CD8-positive, alpha-beta memory T cell (primary cell): Measurements from ENCODE around the gene NUP188. TPM values are rescaled to one million over a fixed set of nuclear protein-coding genes. Genes with fewer than 3 reads are reported as not detected.
"Not testable (repeated sequence)": the region's sequence is repeated elsewhere in the genome, so short reads cannot be mapped to it uniquely, and the experiment has no call there.

Experiments
- CTCF ChIA-PET: fragments of 350-600 bp; sonication (Branson Sonifier 250); formaldehyde crosslinking; loops from one replicate; lab custom pipeline; 2021; ENCODE audit warnings: antibody characterized with exemption; lab: Charles Lee
- POLR2A ChIA-PET: fragments of 350-600 bp; sonication (Branson Sonifier 250); formaldehyde crosslinking; loops from one replicate; lab custom pipeline; 2021; ENCODE audit warnings: antibody characterized with exemption; lab: Charles Lee
- DNase-seq, 5 donors: peaks; one replicate each; pipeline versions ENCODE4 v3.0.0 to v3.0.0-alpha.2; 2020 to 2022; ENCODE audit warnings: mixed read lengths in 1 of 5
- H3K27ac ChIP-seq: one replicate; pipeline ENCODE4 v1.7.0; 2013; ENCODE audit warnings: low read depth, mild to moderate bottlenecking, low read length, moderate library complexity
- H3K27me3 ChIP-seq: 2 replicates; pipeline ENCODE4 v1.7.0; 2013; ENCODE audit warnings: low read length, mild to moderate bottlenecking; ENCODE audit not compliant: insufficient read depth, poor library complexity, severe bottlenecking
- H3K36me3 ChIP-seq: 2 replicates; pipeline ENCODE4 v1.7.0; 2013; ENCODE audit warnings: mild to moderate bottlenecking, low read length, moderate library complexity; ENCODE audit not compliant: insufficient read depth
- H3K4me1 ChIP-seq: 2 replicates; pipeline ENCODE4 v1.7.0; 2013; ENCODE audit warnings: mild to moderate bottlenecking, low read length, moderate library complexity; ENCODE audit not compliant: insufficient read depth
- H3K4me3 ChIP-seq: 2 replicates; pipeline ENCODE4 v1.7.0; 2013; ENCODE audit warnings: mild to moderate bottlenecking, low read length
- H3K9me3 ChIP-seq: 2 replicates; pipeline ENCODE4 v1.7.0; 2013; ENCODE audit warnings: mild to moderate bottlenecking, low read length
- H3K27ac Mint-ChIP-seq, 8 donors: one replicate each; pipeline ENCODE4 v1.8.0; 2020 to 2021; ENCODE audit warnings: mixed read lengths in 8 of 8, mild to moderate bottlenecking in 6 of 8, inconsistent platforms in 3 of 8, moderate library complexity in 3 of 8
- H3K27me3 Mint-ChIP-seq, 2 donors: one replicate each; pipeline ENCODE4 v1.8.0; 2020 to 2021; ENCODE audit warnings: mixed read lengths in 2 of 2, mild to moderate bottlenecking in 1 of 2, moderate library complexity in 1 of 2
- H3K36me3 Mint-ChIP-seq, 3 donors: one replicate each; pipeline ENCODE4 v1.8.0; 2020 to 2021; ENCODE audit warnings: mixed read lengths in 3 of 3, inconsistent platforms in 1 of 3, mild to moderate bottlenecking in 1 of 3
- H3K4me1 Mint-ChIP-seq, 3 donors: one replicate each; pipeline ENCODE4 v1.8.0; 2020 to 2021; ENCODE audit warnings: mixed read lengths in 3 of 3, inconsistent platforms in 1 of 3, mild to moderate bottlenecking in 1 of 3
- H3K4me3 Mint-ChIP-seq, 7 donors: one replicate each; pipeline ENCODE4 v1.8.0; 2020 to 2021; ENCODE audit warnings: mixed read lengths in 7 of 7, mild to moderate bottlenecking in 6 of 7, moderate library complexity in 4 of 7, inconsistent platforms in 2 of 7
- H3K9me3 Mint-ChIP-seq, 5 donors: one replicate each; pipeline ENCODE4 v1.8.0; 2020 to 2022; ENCODE audit warnings: mixed read lengths in 5 of 5, mild to moderate bottlenecking in 3 of 5, moderate library complexity in 2 of 5, inconsistent platforms in 1 of 5
- polyA plus RNA-seq: library from polyadenylated mRNA; unstranded; fragments of 300-500 nt; fragmentation: Illumina TruSeq; gene quantifications from one replicate; pipeline ENCODE4 v1.2.3, GENCODE V29; 2021
- total RNA-seq, 2 experiments: library from RNA; stranded (reverse); gene quantifications; one replicate each; pipeline ENCODE4 v1.2.3, GENCODE V29; 2021

The NUP188 gene
- total and polyA plus RNA-seq, 3 experiments from 2014 or later: 41.3 to 150 (median 144) TPM

- H3K27ac Mint-ChIP-seq: no peak overlapping the region
- DNase-seq: peak in 1 of 5 donors; percentile 32
- Histone ChIP-seq H3K9me3 (no peaks in the 10 kb centered on the region), H3K27ac (no peak overlapping the region), H3K4me1 (peaks cover 4% of the 10 kb centered on the region), H3K4me3 (no peak overlapping the region), H3K27me3 (no peaks in the 10 kb centered on the region), H3K36me3 (no peaks in the 10 kb centered on the region)
- H3K36me3 Mint-ChIP-seq: peaks cover 0 to 7% (median 0%) of the 10 kb centered on the region in 3 donors
- POLR2A ChIA-PET: no interaction called here
- H3K4me3 Mint-ChIP-seq: no peak overlapping the region
- no peaks in the 10 kb centered on the region for H3K27me3 Mint-ChIP-seq
- no peaks in the 10 kb centered on the region for H3K9me3 Mint-ChIP-seq
- H3K4me1 Mint-ChIP-seq: peaks cover 8% of the 10 kb centered on the region in 3 donors
- CTCF ChIA-PET: no interaction called here
Observed at GRCh38 chr9:128940946-128941755, 6.3 kb upstream of the NUP188 start.

GRCh38 chr9:128943832-128944620 is 3.5 kb upstream of the NUP188 start:
- H3K9me3 Mint-ChIP-seq: no peaks in the 10 kb centered on the region
- no peaks in the 10 kb centered on the region for H3K27me3 ChIP-seq
- peak in 1 of 5 donors; percentile 18 for DNase-seq
- H3K4me3 ChIP-seq: no peak overlapping the region
- H3K27ac ChIP-seq: no peak overlapping the region
- H3K4me1 Mint-ChIP-seq: peaks cover 21 to 35% (median 33%) of the 10 kb centered on the region in 3 donors
- ChIA-PET CTCF (interaction anchor here (1.4 kb wide), 1 partner anchor 16 kb away, joined by 3 read pairs; no protein-coding TSS in a partner anchor), POLR2A (no interaction called here)
- no peaks in the 10 kb centered on the region for H3K36me3 ChIP-seq
- H3K27ac Mint-ChIP-seq: peak overlapping the region in 4 of 8 donors; percentile 25 to 72 (median 46)
- peaks cover 20% of the 10 kb centered on the region for H3K4me1 ChIP-seq
- H3K27me3 Mint-ChIP-seq: no peaks in the 10 kb centered on the region
- peaks cover 0 to 23% (median 0%) of the 10 kb centered on the region in 3 donors for H3K36me3 Mint-ChIP-seq
- H3K4me3 Mint-ChIP-seq: peak overlapping the region in 1 of 7 donors; percentile 24
- no peaks in the 10 kb centered on the region for H3K9me3 ChIP-seq

GRCh38 chr9:128944966-128945365 is 2.5 kb upstream of the NUP188 start:
- H3K27me3 Mint-ChIP-seq, CTCF ChIA-PET: not testable (repeated sequence)

DNA sequence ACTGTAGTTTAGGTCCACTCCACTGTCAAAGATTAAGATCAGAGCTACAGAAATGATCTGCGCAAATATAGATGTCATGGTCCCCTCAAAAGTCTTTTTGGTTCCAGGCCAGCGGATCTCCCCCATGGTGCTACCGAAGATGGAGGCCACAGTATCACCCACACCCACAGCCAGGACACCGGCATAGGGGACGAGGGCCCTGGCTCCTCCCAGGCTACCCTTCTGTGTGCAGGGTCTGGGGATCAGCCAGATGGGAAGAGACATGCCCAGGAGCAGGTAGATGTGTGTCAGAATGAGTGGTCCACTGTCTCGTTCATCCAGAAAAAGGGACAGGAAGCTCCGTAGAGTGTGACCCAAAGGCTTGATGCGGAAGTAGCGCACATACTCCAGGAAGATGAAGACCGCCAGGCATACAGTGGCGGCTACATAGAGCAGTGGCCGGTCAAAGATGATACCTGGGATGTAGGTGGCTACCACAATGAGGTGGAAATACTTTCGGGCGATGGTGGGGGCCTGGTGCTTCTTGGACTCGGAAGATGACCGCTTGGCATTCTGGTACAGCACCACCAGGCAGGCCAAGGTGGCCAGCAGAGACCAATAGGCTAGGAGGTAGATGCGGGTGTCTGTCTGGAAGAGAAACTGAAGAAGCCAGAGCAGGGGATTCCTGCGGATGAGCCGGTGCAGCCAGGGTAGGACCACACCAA is 1.5 kb upstream of the NUP188 start:
- DNase-seq: peak in 1 of 5 donors; percentile 41
- Histone ChIP-seq H3K27ac (no peak overlapping the region), H3K9me3 (no peaks in the 10 kb centered on the region), H3K4me1 (peaks cover 20% of the 10 kb centered on the region), H3K36me3 (no peaks in the 10 kb centered on the region), H3K27me3 (no peaks in the 10 kb centered on the region), H3K4me3 (peak overlapping the region; percentile 93)
- Mint-ChIP-seq H3K27me3 (no peaks in the 10 kb centered on the region), H3K4me1 (peaks cover 21 to 39% (median 39%) of the 10 kb centered on the region in 3 donors), H3K9me3 (no peaks in the 10 kb centered on the region), H3K4me3 (peak overlapping the region; percentile 87 to 99 (median 98)), H3K36me3 (peaks cover 0 to 27% (median 0%) of the 10 kb centered on the region in 3 donors), H3K27ac (peak overlapping the region in 6 of 8 donors; percentile 95 to 98 (median 98))
- ChIA-PET POLR2A (no interaction called here), CTCF (no interaction called here)

More at GRCh38 chr9:128944966-128945365, 2.5 kb upstream of the NUP188 start:
- POLR2A ChIA-PET, H3K9me3 ChIP-seq, H3K9me3 Mint-ChIP-seq, H3K4me3 ChIP-seq, H3K27ac ChIP-seq, H3K27me3 ChIP-seq, H3K36me3 ChIP-seq: not testable (repeated sequence)
- peaks cover 20% of the 10 kb centered on the region for H3K4me1 ChIP-seq
- H3K27ac Mint-ChIP-seq: peak overlapping the region in 3 of 8 donors; percentile 25 to 66 (median 50)
- peak overlapping the region in 1 of 7 donors; percentile 24 for H3K4me3 Mint-ChIP-seq
- peaks cover 21 to 36% (median 34%) of the 10 kb centered on the region in 3 donors for H3K4me1 Mint-ChIP-seq
- peaks cover 0 to 23% (median 0%) of the 10 kb centered on the region in 3 donors for H3K36me3 Mint-ChIP-seq
- DNase-seq: peak in 1 of 5 donors; percentile 7

DNA sequence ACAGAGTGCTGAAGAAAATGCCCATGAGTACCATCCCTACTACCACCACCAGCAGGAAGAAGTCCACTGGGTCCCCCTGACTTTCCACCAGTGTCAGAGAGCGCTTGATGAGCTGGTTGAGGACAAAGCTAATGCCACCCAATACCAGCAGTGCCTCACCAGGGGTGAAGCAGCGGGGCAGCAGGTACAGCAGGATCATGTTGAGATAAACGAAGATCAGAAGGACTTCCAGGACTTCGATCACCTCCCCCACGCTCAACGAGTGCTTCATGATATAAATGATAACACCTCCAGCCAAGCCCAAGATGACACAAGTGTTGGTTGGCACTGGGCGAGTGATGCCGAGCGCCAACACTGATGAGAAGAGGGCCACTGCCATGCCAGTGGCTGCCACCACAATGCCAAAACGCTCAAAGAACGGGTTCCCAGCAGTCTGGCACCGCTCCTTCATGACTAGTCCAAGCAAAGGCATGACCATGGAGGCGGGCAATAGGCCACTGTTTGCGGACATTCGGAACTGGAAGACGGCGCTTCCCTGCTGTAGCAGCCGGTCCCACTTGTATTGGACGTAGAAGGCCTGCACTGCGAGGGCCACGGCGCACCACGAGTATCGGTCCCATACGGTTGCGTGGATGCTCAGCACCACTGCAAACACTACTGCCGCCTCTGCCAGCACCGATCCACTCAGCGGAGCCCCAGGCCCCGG is 775 bp upstream of the NUP188 start:
- Histone ChIP-seq H3K36me3 (no peaks in the 10 kb centered on the region), H3K9me3 (no peaks in the 10 kb centered on the region), H3K4me1 (peaks cover 20% of the 10 kb centered on the region), H3K4me3 (peak overlapping the region; percentile 93), H3K27me3 (no peaks in the 10 kb centered on the region), H3K27ac (peak overlapping the region; percentile 86)
- no peaks in the 10 kb centered on the region for H3K9me3 Mint-ChIP-seq
- ChIA-PET POLR2A (no interaction called here), CTCF (no interaction called here)
- peaks cover 0 to 31% (median 2%) of the 10 kb centered on the region in 3 donors for H3K36me3 Mint-ChIP-seq
- peak in 1 of 5 donors; percentile 36 for DNase-seq
- H3K27ac Mint-ChIP-seq: peak overlapping the region; percentile 95 to 99 (median 98)
- H3K27me3 Mint-ChIP-seq: no peaks in the 10 kb centered on the region
- H3K4me3 Mint-ChIP-seq: peak overlapping the region; percentile 88 to 99 (median 98)
- peaks cover 21 to 43% (median 42%) of the 10 kb centered on the region in 3 donors for H3K4me1 Mint-ChIP-seq

DNA sequence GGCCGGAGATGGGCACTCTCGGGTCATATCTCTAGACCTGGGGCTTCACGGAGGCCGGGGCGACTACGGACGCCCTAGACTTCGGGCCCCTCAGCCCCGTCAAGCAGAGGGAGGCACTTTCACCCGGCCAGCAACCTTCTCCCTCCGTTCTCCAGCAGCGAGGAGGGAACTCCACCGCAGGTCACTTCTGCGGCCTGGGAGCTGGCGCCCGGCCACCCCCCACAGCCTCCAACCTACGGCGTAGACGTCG is 297 bp upstream of the NUP188 start:
- H3K4me3 Mint-ChIP-seq: peak overlapping the region; percentile 88 to 99 (median 98)
- no peaks in the 10 kb centered on the region for H3K36me3 ChIP-seq
- no peaks in the 10 kb centered on the region for H3K9me3 ChIP-seq
- H3K9me3 Mint-ChIP-seq: no peaks in the 10 kb centered on the region
- H3K4me1 ChIP-seq: peaks cover 20% of the 10 kb centered on the region
- no peaks in the 10 kb centered on the region for H3K27me3 ChIP-seq
- peaks cover 21 to 43% (median 42%) of the 10 kb centered on the region in 3 donors for H3K4me1 Mint-ChIP-seq
- CTCF ChIA-PET: no interaction called here
- H3K27ac ChIP-seq: peak overlapping the region; percentile 86
- H3K27ac Mint-ChIP-seq: peak overlapping the region; percentile 95 to 99 (median 98)
- no peak for DNase-seq
- H3K4me3 ChIP-seq: peak overlapping the region; percentile 93
- POLR2A ChIA-PET: no interaction called here
- peaks cover 0 to 35% (median 2%) of the 10 kb centered on the region in 3 donors for H3K36me3 Mint-ChIP-seq
- H3K27me3 Mint-ChIP-seq: no peaks in the 10 kb centered on the region

DNA sequence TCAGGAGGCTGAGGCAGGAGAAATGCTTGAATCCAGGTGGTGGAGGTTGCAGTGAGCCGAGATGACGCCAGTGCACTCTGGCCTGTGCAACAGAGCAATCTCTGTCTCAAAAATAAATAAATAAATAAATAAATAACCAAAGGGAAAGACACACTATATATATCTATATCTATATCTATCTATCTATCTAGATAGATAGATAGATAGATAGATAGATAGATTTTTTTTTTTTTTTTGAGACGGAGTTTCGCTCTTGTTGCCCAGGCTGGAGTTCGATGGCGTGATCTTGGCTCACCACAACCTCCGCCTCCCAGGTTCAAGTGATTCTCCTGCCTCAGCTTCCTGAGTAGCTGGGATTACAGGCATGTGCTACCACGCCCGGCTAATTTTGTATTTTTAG is 13.9 kb downstream of the NUP188 start:
- POLR2A ChIA-PET, H3K4me1 ChIP-seq, H3K4me1 Mint-ChIP-seq, H3K27ac Mint-ChIP-seq, H3K4me3 ChIP-seq, H3K27me3 Mint-ChIP-seq, H3K27ac ChIP-seq, H3K9me3 Mint-ChIP-seq, DNase-seq, H3K9me3 ChIP-seq, H3K4me3 Mint-ChIP-seq, H3K27me3 ChIP-seq: not testable (repeated sequence)
- peaks cover 34% of the 10 kb centered on the region for H3K36me3 ChIP-seq
- CTCF ChIA-PET: interaction anchor here (1.0 kb wide), 1 partner anchor 13 kb away, joined by 3 read pairs; no protein-coding TSS in a partner anchor
- peaks cover 0 to 64% (median 0%) of the 10 kb centered on the region in 3 donors for H3K36me3 Mint-ChIP-seq
